Measurements from ENCODE around the gene AHNAK2. TPM values are rescaled to one million over a fixed set of nuclear protein-coding genes. Genes with fewer than 3 reads are reported as not detected.

The AHNAK2 gene
- total and polyA plus RNA-seq, 2 of the 13 experiments (the other 11 are each of a cell fraction or from before 2014, with no cell fraction given), result 0.11 to 0.18 TPM

GRCh38 chr14:104985675-104986486 is 7.7 kb upstream of the AHNAK2 start, which contains the start of gene CLBA1:
CLBA1 (plus strand) TSS chr14:104985788; CDS start chr14:104986432, 644 bp downstream.
- DNase-seq (ENCODE audit: low spot score), result peak; percentile 69
- in situ Hi-C loops (cut with HindIII; ENCODE audit: extremely low pct_ligation_motif_present, low pct_unique_long_range_greater_than_20kb) (no loop called here), intact Hi-C loops (cut with micrococcal nuclease; ENCODE audit: unreplicated experiment) (no loop called here)
- peak within 1 kb of the TSS; percentile 59; the same call in 1 of the 2 replicates for H3K9ac ChIP-seq (ENCODE audit: insufficient read depth, low read depth, low read length)
- CTCF ChIA-PET (ENCODE audit: low intra/inter-chr PET ratio, low total read pairs), result no interaction called here
- peak within 1 kb of the TSS; percentile 62 to 83 (median 79) for H3K4me3 ChIP-seq (replicated peaks in 1 of 3; ENCODE audit: insufficient read depth in 1 of 3, low read depth in 2 of 3, low read length in 3 of 3)
- no peaks in the 10 kb centered on the region for H4K20me1 ChIP-seq (ENCODE audit: insufficient read depth, low read length)
- no peak for FAIRE-seq
- H3K27ac ChIP-seq (ENCODE audit: extremely low read length, insufficient read depth, low read length), result no peak within 1 kb of the TSS
- no peaks in the 10 kb centered on the region for H3K9me3 ChIP-seq (ENCODE audit: low read length)
- no peaks in the 10 kb centered on the region for H3K36me3 ChIP-seq (replicated peaks in 1 of 2; ENCODE audit: control insufficient read depth in 1 of 2, insufficient read depth in 2 of 2, low read length in 2 of 2)
- peaks cover 31% of the 10 kb centered on the region for H3K4me1 ChIP-seq (ENCODE audit: insufficient read depth, low read length)
- H3K27me3 ChIP-seq (ENCODE audit: control insufficient read depth in 1 of 2, insufficient read depth in 2 of 2, low read length in 2 of 2), result peaks cover 14 to 40% of the 10 kb centered on the region in 2 experiments; a peak in 4 of 5 replicates
- no peaks in the 10 kb centered on the region for H3K79me2 ChIP-seq (ENCODE audit: insufficient read depth, low read length)
- peak within 1 kb of the TSS; percentile 92 for H3K4me2 ChIP-seq (ENCODE audit: low read depth, low read length)
- ATAC-seq, result peak; percentile 87
- TSS peak; percentile 33 for BruUV-seq (replicated peaks)
- no peak within 1 kb of the TSS for H2AFZ ChIP-seq (ENCODE audit: low read length)
- WGBS (ENCODE audit: low lambda C conversion rate), result 0% methylated on average over 4 of the region's 77 CpGs
- POLR2A ChIA-PET, result interaction anchor here (0.5 to 3.0 kb wide), 4 partner anchors 17 to 320 kb away, joined by 3 to 18 read pairs (median 4); partner anchors contain the start of gene CDCA4
- TF ChIP-seq RFX3 (CRISPR knock-in tag; IDR thresholded peaks at IDR 0.05) (peak; percentile 78), CHD4 (IDR thresholded peaks at IDR 0.05; ENCODE audit: borderline replicate concordance, low read length) (no peak), LCORL (IDR thresholded peaks at IDR 0.05) (no peak), LCORL (CRISPR knock-in tag; IDR thresholded peaks at IDR 0.05) (no peak), ATF1 (CRISPR knock-in tag; IDR thresholded peaks at IDR 0.05) (no peak), KAT8 (CRISPR knock-in tag; IDR thresholded peaks at IDR 0.05) (peak; percentile 25; the same call in 1 of the 2 replicates), KLF15 (CRISPR knock-in tag; IDR thresholded peaks at IDR 0.05; ENCODE audit: borderline replicate concordance) (no peak), BRCA1 (CRISPR knock-in tag; IDR thresholded peaks at IDR 0.05) (no peak), TFDP1 (CRISPR knock-in tag; IDR thresholded peaks at IDR 0.05; ENCODE audit: borderline replicate concordance) (peak; percentile 49; the same call in 1 of the 2 replicates), THAP11 (CRISPR knock-in tag; IDR thresholded peaks at IDR 0.05) (peak; percentile 76), HNRNPLL (IDR thresholded peaks at IDR 0.05; ENCODE audit: low read depth, low read length, poor library complexity, severe bottlenecking) (peak; percentile 75), ZNF431 (CRISPR knock-in tag; IDR thresholded peaks at IDR 0.05; ENCODE audit: borderline replicate concordance, low read depth) (no peak), SRY (CRISPR knock-in tag; IDR thresholded peaks at IDR 0.05) (no peak), ZNF296 (CRISPR knock-in tag; conservative IDR thresholded peaks at IDR 0.05) (no peak), ZNF329 (CRISPR knock-in tag; IDR thresholded peaks at IDR 0.05; ENCODE audit: low read depth) (no peak), SP2 (CRISPR knock-in tag; IDR thresholded peaks at IDR 0.05) (peak; percentile 56), SAFB2 (CRISPR knock-in tag; IDR thresholded peaks at IDR 0.05; ENCODE audit: borderline replicate concordance, low read depth) (0 out of 2 replicates have a peak, but pooled peaks have one; percentile 55), ARID4A (CRISPR knock-in tag; IDR thresholded peaks at IDR 0.05; ENCODE audit: borderline replicate concordance) (peak; percentile 93), RAD51 (IDR thresholded peaks at IDR 0.05; ENCODE audit: borderline replicate concordance) (no peak), ELF1 (CRISPR knock-in tag; IDR thresholded peaks at IDR 0.05) (peak; percentile 21; the same call in 1 of the 2 replicates), MYC (CRISPR knock-in tag; IDR thresholded peaks at IDR 0.05; ENCODE audit: borderline replicate concordance) (peak; percentile 33; the same call in 1 of the 2 replicates)
